Stimulated activated CD4-positive, alpha-beta T cell treated with anti-CD3 and anti-CD28 coated beads, TNF-alpha, amount 100 ng/mL, for 48 hours (primary cell): ENCODE results near the gene CHRNB1.
A peak's percentile ranks its signal among the peaks of the same experiment; 100 is the strongest.
"Not testable (repeated sequence)": the region's sequence is repeated elsewhere in the genome, so short reads cannot be mapped to it uniquely, and the experiment has no call there.

Experiments
- DNase-seq, 3 donors: peaks; one replicate each; pipeline ENCODE4 v3.0.0-alpha.2; 2020; ENCODE audit warnings: low read depth in 3 of 3

Gene CHRNB1

DNA sequence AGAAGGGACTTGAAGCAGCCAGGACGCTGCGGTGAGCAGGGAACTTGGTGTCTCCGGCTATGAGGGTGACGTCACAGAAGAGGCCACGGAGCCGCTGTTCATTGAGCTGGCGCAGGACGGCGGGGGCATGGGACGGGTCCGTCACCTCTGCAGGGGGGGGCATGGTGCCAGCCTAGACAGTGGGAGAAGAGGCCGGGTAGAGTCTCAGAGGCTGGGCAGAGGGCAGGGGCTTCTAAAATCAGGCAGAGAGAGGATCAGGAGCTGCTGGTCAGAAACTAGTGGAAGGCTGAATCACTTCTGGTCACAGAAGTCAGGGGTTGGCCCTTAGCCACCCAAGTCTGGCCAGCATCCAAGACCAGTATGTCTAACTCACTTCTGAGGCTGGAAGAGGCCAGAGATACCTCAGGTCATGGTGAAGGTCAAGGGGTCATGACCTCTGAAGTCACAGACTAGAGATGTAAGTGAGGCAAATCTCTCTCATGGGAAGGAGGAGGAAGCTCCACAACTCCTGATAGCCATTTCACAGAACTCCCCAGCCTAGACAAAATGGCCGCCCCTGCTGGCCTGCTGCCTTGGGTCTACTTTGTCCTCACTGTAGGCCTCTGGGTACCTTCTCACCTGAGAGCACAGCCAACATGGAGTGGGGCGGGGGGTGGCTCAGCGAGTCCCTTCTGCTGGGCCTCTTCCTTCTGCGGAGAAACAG lies 21.9 kb downstream of the CHRNB1 start:
- DNase-seq: no peak

DNA sequence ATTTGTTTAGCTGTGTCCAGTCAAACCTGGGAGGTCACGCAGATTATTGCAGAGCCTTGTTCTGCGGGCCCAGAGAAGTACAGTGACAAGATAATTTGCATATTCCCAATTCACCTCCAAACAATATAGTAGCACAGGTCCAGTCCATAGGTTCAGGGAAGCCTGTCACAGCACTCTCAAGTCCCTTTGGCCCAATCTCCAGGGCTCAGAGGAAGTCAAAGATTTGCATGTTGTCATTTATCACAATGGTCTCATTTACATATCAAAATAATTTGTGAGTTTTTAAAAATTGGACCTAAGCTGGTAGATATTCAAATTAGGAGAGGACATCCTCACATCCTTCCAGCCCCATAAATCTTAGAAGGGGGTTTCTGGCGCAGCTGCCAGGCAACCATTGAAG lies 22.6 kb downstream of the CHRNB1 start:
- DNase-seq: no peak

DNA sequence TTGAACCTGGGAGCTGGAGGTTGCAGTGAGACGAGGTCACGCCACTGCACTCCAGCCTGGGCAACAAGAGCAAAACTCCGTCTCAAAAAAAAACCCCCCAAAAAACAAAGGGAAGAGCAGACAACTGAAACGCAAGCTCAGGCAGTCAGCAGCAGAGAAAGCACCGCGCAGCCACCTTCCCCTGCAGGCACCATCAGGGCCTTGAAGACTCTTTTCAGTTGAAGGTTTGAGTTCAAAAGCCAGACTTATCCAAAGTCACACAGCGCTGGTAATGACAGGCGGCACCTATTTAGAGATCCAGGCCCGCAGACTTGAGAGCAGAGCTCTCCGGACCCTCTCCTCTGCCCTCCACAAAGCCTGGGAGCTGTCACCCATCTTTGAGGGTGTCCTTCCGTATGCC lies 23.4 kb downstream of the CHRNB1 start:
- DNase-seq: no peak

DNA sequence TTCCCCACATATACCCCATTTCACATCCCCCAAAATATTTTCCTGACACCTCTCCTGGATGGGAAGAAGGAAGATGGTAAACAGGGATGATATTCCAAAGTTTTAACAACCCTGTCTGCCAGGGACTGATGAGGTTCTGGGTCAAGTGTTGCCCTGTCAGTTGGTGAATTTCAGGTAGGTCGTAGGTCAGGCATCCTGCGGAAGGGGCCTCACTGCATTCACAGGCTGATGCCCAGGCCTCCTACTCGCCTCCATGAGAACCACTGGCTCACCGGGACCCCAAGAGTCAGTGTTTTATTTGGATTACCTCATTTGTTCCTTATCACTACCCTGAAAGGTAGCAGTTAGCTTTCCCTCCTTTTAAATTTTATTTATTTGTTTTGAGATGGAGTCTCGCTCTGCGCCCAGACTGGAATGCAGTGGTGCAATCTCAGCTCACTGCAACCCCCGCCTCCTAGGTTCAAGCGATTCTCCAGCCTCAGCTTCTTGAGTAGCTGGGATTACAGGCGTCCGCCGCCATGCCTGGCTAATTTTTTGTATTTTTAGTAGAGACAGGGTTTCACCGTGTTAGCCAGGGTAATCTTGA lies 24.0 kb downstream of the CHRNB1 start:
- DNase-seq: no peak

DNA sequence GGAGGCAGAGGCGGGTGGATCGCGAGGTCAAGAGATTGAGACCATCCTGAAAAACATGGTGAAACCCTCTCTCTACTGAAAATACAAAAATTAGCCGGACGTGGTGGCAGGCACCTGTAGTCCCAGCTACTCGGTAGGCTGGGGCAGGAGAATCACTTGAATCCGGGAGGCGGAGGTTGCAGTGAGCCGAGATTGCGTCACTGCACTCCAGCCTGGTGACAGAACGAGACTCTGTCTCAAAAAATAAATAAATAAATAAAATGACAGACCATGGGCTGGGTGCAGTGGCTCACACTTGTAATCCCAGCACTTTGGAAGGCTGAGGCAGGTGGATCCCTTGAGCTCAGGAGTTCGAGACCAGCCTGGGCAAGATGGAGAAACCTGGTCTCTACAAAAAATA lies 25.0 kb downstream of the CHRNB1 start:
- DNase-seq: not testable (repeated sequence)

DNA sequence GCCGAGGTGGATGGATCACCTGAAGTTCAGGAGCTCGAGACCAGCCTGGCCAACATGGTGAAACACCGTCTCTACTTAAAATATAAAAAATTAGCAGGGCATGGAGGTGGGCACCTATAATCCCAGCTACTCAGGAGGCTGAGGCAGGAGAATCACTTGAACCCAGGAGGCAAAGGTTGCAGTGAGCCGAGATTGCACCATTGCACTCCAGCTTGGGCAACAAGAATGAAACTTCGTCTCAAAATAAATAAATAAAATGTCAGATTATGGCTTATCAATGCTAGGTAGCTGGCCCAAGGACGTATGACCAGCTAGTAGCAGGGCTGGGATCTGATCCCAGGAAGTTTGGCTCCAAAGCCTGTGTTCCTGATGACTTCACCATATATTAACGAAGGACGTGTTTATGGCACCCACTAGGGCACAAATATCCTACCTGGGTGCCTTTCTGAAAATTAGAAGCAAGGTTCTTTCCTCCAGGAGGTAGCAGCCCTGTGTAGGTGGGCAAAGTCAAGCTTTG lies 25.7 kb downstream of the CHRNB1 start:
- DNase-seq: not testable (repeated sequence)

DNA sequence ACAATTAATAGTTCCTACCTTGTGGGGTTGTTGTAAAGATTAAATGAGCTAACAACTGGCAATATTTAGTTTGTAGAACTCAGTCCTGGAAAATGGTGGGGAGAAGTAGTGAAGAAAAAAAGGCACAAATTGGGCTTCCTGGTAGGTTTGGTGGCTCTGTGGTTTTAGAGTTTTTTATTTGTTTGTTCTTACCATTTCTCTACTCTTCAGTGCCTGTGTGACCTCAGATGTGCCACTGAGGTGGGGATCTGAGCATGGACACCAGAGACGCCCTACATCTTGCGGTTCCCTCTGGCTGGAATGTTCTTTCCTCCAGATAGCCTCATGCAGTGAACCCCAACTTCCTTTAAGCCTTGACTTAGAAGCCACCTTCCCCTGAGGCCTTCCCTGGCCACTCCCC lies 26.9 kb downstream of the CHRNB1 start:
- DNase-seq: no peak

DNA sequence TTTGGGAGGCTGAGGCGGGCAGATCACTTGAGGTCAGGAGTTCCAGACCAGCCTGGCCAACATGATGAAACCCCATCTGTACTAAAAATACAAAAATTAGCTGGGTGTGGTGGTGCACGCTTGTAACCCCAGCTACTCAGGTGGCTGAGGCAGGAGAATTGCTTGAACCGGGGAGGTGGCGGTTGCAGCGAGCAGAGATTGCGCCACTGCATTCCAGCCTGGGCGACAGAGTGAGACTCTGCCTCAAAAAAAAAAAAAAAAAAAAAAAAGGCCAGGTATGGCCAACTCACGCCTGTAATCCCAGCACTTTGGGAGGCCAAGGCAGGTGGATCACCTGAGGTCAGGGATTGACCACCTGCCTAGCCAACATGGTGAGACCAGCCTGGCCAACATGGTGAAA lies 29.9 kb downstream of the CHRNB1 start:
- not testable (repeated sequence) for DNase-seq

DNA sequence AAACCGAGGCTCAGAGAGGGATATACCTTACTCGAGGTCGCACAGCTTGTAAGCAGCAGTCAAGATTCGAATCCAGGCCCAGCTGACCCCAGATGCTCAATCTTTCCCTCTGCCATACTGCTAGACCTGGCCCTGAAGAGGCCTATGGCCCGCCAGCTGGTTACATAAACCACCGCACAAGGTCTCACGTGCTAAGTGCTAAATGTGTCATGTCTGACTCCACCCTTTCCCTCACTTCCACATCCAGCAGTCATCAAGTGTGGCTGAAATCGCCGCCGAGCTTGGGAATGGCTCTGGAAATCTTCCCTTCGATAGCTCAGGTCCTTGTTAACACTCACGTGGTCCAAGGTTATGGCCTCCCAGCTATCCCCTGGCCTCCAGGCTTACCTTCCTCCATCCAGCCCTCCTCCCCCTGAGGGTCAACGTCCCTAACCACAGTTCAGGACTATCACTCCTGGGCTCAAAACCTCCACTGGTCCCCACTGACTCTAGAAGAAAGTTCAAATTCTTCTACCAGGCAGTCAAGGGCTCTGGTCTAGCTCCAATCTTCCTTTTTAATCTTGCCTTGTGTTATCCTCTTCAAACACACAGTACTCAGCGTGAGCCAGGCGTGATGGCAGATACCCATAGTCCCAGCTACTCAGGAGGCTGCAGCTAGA lies 31.0 kb downstream of the CHRNB1 start:
- DNase-seq: no peak

DNA sequence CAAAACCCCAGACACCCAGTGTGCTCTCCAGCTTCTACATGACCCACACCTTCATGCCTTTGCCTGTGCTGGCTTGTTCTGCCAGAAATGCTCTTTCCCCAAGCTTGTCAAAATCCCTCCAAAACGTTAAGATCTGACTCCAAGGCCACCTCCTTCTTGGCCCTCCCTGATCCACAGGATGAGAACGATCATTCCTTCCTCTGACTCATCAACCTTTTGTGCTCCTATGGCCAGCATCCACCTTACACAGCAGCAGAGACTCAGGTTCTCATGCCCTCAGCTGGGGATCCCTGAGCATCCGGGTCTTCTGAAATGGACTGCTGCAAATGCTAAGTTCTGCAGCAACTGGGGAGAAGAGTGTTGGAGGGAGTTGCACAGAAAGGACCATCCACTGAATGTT lies 31.6 kb downstream of the CHRNB1 start:
- no peak for DNase-seq

DNA sequence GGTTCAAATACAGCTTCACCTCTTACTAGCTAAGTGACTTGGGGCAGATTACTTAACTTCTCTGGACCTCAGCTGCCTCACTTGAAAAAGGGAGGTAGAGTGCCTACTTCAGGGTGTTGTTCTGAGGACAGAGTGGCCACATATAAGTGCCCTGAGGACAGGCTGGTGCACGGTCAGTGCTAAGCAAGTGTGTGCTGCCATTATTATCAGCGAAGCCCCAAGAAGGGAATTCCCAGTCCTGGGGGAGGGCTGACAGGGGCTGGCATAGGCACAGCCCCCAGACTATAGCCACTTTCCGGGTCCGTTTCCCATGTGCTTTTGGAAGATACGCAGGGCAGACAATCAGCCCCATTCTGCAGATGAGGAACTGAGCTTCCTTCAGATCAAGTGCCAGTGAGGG lies 32.1 kb downstream of the CHRNB1 start:
- DNase-seq: no peak

DNA sequence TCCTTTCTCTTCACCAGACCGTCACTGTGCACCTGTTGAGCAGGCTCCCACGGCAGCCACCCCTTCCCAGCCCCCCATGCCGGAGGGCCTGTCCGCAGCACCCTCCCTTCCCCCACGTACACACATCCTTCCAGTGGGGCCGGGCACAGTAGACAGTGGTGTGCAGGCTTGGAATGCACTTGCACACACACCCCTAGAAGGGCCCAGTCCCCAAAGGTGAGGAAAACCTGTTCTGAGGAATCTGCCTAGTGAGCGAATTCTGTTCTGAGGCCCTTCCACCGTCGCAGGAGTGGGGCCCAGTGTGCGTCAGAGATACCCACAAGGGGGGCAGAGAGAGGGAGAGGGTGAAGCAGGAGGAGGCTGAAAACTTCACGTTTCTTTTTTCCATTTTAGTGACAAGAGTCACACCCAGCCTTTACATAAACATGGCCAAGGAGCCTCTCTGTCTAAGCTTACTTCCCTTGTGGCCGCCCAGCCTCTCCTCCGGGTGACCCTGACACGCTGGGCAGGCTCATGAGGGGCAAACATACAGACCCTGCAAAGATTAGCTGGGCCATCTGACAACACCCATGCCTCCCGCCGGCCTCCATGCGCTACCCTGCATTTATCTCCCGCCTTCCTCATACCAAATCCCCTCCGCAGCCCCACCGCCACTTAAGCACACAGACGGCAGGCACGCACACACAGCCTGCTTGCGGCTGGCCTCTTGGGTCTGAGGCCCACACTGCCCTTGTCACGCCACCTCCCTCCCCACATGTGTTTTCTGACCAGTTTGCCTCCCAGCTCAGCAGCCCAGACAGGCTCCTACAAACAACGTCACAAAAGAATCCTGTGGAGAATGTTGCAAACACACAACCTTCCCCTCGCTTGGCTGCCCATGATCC lies 32.8 kb downstream of the CHRNB1 start:
- DNase-seq: no peak

DNA sequence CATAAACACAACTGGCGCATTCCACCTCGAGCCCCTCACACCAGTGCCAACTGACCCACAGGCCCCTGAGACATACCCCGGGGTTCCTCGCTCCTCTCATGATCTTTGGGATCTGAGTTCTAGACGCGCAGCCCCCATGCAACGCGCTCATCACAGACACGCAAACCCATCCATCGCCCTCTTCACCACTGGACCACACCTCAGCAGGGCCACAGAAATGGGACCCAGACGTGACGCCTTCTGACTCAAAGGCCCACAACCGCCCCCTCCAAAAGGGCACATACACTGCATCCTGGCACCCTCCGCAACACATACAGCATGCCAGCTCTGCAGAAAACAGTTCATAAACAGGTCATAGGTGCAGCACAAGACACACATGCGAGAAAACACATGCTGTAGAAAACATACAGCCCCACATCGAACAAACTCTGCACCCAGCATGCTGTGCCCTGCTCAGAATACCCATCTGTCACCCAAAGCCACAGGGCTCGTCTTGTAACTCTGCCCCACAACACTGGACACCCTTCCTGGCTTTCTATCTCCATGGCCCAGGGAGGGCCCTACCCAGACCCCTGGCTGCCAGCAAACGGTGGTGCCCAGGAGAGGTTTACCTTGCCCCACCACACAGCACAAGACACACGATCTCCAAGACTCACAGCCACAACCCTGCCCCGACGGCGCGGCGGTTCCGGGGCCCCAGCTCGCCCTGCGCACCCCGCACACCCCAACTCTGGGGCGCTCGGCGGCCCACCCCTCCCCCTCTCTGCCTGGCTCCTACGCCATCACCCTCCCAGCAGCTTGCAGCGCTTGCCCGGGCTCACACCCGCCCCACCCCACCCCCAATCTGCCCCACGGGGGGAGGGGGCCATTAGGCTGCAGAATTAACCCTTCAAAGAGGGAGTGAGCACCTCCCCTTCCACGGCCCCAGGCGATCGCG lies 33.7 kb downstream of the CHRNB1 start:
- DNase-seq: peak in 1 of 3 donors; percentile 49

DNA sequence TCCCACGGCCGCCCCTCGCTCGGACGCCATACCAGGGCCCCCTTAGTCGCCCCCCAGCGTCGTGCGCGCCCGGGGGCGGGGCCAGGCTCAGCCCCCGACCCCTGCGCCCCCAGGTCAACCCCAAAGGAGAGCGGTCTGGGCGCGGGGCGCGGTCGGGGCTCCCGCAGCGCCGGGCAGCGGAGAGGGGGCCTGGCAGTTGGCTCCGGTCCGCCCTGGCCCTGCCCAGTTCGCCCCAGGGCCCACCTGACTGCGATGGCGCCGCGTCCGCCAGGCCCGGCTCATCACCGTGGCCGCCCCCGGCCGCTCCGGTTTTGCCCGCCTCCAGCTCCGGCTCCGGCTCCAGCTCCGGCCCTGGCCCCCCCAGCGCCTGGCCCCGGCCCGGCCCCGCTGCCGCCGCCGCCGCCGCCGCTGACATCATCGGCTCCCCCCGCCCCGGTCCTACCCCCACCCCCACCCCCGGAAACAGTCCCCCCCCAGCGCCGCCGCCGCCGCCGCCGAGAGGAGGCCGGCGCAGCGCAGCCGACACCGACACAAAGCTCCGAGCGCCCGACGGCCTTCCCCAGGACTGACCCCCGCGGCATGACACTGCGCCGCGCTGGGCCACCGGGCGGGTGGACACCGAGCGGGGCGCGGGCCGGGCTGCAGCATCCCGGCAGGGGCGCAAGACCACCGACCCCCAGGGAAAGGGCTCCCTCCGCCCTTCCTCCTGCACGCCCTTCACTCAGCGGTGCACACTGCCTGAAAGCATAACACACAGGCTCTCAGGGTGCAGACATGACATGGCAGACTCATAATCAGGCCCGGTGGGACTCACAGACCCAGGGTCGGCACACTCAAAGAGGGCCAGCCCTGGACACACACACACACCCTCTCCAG lies 34.6 kb downstream of the CHRNB1 start, which contains the start of gene ZBTB4:
Gene ZBTB4 (minus strand): TSS at position 419 of the 876 bp plus-strand sequence. CDS start 12,830 bp downstream, outside the sequence.
- DNase-seq: peak in 1 of 3 donors; percentile 52

DNA sequence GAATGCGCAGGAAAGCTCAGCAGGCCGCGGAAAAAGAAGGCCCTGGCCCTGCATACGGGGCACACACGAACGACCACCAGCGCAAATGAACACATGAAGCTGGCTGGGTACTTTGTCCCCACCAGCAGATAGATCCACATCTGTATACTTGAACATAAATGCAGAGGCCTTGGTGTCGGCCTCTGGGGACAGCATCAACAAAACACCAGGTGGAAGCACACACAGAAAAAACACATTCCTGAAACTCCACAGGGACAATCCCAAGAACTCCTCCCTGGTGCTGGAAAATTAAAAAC lies 35.2 kb downstream of the CHRNB1 start:
- no peak for DNase-seq

DNA sequence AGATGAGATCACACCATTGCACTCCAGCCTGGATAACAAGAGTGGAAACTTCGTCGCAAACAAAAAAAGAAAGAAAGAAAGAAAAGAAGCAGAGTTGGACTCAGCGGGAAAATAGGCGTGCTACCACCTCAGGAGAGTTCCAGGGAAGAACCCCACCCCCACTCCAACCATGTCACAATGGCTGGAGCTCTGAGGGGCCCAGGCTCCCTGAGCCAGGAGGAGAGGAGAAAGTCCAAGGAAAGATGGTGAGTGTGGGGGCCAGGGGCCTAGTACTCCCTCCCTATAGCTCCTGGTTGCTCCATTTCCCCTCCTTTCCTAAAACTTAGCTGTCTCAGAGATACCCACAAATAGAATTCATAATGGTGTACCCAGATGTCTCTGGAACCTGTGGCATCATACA lies 36.4 kb downstream of the CHRNB1 start, which contains the start of gene SLC35G6:
Gene SLC35G6 (plus strand): TSS at position 172 of the 400 bp plus-strand sequence. CDS start 71 bp downstream, at position 243.
- DNase-seq: not testable (repeated sequence)

DNA sequence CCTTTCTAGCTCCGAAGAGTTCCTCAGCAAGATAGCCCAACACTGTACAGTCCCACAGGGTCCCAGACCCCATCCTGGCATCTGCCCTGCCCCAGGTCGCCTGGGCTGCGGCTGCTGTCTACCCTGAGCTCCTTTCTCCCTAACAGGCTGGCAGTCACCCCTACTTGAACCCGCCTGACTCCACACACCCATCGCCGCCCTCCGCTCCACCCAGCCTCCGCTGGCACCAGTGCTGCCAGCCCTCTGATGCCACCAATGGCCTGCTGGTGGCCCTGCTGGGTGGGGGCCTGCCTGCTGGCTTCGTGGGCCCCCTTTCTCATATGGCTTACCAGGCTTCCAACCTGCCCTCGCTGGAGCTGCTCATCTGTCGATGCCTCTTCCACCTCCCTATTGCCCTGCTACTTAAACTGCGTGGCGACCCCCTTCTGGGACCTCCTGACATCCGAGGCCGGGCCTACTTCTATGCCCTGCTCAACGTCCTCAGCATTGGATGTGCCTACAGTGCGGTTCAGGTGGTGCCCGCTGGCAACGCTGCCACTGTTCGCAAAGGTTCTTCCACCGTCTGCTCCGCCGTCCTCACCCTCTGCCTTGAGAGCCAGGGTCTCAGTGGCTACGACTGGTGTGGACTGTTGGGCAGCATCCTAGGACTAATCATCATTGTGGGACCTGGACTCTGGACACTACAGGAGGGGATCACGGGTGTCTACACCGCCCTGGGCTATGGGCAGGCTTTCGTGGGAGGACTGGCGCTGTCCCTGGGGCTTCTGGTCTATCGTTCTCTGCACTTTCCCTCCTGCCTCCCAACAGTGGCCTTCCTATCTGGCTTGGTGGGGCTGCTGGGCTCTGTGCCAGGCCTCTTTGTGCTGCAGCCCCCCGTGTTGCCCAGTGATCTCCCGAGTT lies 37.2 kb downstream of the CHRNB1 start:
- not testable (repeated sequence) for DNase-seq

DNA sequence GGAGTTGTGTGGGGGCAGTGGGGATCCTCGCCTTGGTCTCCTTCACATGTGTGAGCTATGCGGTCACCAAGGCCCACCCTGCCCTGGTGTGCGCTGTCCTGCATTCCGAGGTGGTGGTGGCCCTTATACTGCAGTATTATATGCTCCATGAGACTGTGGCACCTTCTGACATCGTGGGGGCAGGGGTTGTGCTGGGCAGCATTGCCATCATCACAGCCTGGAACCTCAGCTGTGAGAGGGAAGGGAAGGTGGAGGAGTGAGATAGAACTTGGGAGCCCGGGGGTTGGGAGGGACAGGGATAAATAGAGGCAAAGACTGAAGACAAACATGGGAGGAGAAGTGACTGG lies 37.9 kb downstream of the CHRNB1 start:
- DNase-seq: not testable (repeated sequence)
